Activated T-cell treated with anti-CD3 and anti-CD28 coated beads, Interleukin-2, amount 50 U/mL, for 48 hours (primary cell): ENCODE measurements around the gene LRRC40.

ENCODE experiments used
- DNase-seq, 2 experiments: peaks; one replicate each; pipeline ENCODE4 v3.0.0-alpha.2; 2020

LRRC40 gene

GRCh38 chr1:70109241-70109640, 96.1 kb downstream of the LRRC40 start:
- DNase-seq: no peak

GRCh38 chr1:70103770-70104169, 101.6 kb downstream of the LRRC40 start:
- no peak for DNase-seq

GRCh38 chr1:70101774-70102173, 103.6 kb downstream of the LRRC40 start:
- no peak for DNase-seq

- no peak for DNase-seq
Observed at GRCh38 chr1:70101231-70101630, 104.1 kb downstream of the LRRC40 start.
